CD4-positive, alpha-beta T cell treated with Interleukin-17A for 1 hour (primary cell): ENCODE results near the gene JAM3.

Experiments
- DNase-seq: peaks from one replicate; pipeline ENCODE4 v3.0.0-alpha.2; 2020

Gene JAM3

DNA sequence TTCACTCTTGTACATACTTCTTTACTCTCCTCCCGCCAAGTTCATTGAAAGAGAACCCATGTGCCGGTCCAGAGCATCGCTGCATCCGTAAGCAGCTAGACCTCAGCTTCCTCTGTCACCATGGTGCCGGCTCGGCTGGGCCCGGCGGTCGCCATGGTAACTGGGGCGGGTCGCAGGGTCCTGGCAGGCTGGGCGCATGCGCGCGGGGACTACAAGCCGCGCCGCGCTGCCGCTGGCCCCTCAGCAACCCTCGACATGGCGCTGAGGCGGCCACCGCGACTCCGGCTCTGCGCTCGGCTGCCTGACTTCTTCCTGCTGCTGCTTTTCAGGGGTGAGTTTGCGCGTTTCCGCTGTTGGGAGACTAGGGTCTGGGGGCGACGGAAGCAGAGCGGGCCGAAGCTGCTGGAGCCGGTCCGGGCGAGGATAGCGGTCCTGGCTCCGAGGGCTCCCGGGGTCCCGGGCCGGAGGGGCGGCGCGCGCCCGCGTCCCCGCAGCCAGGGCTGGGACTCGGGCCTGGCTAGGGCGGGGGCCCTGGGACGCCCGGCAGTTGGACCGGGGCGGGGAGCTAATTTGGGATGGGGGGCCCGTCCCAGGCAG is at the start of gene JAM3:
JAM3 (plus strand) TSS at position 244 of the 597 bp plus-strand sequence; CDS start at position 256, 12 bp downstream.
- DNase-seq, result peak; percentile 96

DNA sequence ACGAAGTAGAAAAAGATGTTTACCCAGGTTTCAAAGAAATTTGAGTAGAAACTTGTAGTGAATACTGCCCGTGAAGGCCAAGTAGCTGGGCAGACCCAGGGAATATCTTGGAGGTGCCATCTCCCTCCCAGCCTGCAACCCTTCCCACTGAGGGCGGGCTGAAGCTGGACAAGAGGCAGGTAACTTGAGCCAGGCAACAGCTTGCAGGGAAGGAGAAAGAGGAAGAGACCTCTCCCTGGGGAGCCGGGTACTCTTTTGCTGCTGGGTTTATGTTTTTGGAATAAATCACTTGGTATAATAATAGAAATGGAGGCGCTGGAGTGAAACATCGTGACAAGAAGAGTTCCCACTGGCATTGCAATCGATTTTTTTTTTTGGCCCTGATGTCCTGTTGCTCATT is 49.4 kb upstream of the JAM3 start:
- no peak for DNase-seq

- DNase-seq, result no peak
Observed at GRCh38 chr11:134020598-134020997, 48.3 kb upstream of the JAM3 start.

DNA sequence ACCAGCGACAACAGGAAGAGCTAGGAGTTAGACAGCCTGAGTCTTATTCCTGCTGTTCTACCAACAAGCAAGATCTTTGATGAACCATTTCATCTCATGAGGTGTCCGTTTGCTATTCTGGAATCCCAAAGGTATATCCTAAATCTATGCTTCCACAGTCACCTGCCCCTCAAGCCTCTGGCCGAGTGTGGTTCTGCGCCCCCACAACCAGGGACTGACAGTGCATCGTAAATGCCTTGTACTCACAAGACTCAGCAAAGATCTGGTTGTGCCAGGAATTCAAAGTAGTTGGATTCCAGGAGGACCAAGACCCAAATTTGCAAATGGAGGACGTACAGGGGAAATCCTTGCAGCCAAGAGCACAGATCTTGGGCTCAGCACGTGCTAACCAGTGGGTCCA is 47.5 kb upstream of the JAM3 start:
- DNase-seq, result no peak

DNA sequence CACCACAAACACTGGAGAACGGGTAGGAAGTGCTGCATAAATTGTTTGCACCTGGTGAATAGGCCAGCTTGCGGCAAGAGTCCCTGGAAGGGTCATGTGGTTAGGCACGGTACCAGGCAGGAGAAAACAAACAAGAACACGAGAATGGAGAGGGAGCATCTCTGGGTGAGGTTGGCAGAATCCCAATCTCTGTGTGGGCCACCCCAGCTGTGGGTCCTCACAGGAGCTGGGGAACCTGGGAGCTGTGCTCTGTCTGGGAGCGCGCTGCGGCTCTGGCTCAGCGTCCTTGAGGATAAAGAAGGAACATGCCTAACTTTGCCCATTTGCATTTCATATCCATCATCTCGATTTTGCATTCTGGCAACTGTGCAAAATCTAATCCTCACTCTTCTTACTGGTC is 46.1 kb upstream of the JAM3 start:
- DNase-seq, result no peak

GRCh38 chr11:134024420-134025081 is 44.3 kb upstream of the JAM3 start:
- no peak for DNase-seq

DNA sequence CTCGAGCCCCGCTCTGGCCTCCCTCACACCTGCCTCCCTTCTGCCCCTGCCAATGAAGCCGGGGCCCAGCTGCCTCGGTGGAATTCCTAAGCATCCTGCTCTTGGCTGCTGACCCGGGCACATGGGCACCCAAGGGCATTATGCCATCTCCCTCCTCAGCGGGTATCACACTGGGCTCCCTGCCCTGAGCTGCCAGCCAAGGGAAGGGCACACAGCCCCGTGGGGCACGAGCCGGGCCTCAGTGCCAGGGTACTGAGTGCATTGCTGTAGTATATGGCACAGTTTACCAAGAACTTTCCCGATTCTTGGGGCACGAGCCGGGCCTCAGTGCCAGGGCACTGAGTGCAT is 43.8 kb upstream of the JAM3 start:
- DNase-seq, result no peak

GRCh38 chr11:134026655-134027343 is 42.1 kb upstream of the JAM3 start:
- no peak for DNase-seq

- peak; percentile 64 for DNase-seq
Observed at GRCh38 chr11:134027671-134028070, 41.2 kb upstream of the JAM3 start.

DNA sequence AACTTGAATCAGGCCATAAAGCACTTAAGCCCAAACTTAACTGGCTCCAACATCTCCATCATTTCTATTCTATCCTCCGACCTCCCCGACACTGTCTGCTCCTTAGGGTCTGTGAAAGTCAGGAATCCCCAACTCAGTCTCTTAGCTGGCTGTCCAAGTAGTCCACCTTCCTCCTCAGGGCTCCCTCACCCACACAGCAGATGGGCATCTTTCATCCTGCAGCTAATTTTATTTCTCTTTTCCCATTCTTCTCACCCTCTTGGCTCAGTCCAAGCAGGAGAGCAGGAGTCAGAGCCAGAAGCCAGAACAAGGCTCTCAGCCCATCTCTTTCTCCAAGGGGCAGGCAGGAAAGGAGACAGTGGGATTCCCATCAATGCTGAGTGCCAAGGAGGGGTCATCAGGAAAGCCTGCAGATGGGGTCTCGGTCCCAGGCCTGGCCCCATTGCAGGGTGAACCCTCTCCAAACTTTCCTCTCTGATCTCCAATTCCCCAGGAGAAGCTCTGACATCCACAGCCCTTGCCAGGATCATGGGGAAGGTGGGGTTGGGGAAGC is 40.4 kb upstream of the JAM3 start:
- no peak for DNase-seq

DNA sequence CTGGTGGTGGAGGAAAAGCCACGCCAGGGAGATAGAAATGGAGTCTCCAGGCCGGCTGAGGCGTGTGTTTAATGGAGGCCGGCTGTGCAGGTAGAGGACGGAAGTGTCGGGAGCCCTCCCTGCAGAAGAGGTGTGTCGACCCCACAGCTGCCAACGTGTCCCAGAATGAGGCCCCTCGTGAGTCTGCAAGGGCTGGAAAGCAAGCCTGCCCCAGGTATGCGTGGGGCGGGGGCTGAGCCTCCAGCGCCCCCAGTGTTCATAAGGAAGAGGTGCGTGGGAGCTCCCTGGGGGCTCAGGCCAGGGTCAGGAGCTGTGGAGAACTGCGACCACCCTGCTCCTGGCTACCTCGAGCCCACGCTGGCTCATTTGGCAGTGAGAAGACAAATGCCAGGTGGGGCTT is 38.0 kb upstream of the JAM3 start:
- DNase-seq, result no peak

GRCh38 chr11:134032043-134032442 is 36.8 kb upstream of the JAM3 start:
- no peak for DNase-seq

GRCh38 chr11:134032501-134033091 is 36.3 kb upstream of the JAM3 start:
- DNase-seq, result peak; percentile 30

- no peak for DNase-seq
Observed at GRCh38 chr11:134033276-134033675, 35.6 kb upstream of the JAM3 start.

DNA sequence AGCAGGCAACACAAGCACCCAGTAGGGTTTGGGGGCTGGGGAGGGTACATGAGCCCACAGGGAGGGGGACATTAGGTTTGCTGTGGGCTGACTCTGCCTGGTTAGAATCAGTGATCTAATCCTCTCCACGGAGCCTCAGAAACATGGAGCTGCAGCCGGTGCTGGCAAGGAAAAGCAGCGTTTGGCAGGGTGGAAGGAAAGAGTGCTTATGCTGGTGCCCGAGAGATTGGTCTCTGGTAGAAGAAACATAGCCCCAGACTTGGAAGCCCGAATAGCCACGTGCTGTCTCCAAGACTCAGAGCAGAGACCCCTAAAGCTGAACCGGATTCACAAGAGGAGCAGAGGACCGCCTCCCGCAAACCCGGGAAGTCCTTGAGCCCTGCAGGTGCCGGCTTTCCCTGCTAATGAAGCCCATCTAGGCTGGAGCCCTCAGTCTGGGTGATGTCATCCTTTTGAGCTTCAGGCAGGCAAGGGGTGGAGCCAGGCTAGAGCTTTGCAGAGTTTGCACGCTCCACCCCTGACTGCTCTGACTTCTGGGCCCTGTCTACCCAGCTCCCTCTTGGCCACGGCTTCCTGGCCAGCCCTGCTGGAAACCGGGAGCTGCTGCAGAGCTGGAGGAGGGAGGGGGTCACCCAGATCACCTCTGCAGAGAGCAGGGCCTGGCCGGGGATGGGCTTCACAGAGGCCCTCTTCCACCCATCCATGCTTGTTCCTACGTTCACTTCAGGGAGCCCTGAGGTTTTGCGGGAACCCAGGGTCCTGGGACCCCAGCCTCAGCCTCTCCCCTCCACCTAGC is 35.0 kb upstream of the JAM3 start:
- peak; percentile 61 for DNase-seq

GRCh38 chr11:134034496-134035381 is 34.1 kb upstream of the JAM3 start:
- peak; percentile 20 for DNase-seq

DNA sequence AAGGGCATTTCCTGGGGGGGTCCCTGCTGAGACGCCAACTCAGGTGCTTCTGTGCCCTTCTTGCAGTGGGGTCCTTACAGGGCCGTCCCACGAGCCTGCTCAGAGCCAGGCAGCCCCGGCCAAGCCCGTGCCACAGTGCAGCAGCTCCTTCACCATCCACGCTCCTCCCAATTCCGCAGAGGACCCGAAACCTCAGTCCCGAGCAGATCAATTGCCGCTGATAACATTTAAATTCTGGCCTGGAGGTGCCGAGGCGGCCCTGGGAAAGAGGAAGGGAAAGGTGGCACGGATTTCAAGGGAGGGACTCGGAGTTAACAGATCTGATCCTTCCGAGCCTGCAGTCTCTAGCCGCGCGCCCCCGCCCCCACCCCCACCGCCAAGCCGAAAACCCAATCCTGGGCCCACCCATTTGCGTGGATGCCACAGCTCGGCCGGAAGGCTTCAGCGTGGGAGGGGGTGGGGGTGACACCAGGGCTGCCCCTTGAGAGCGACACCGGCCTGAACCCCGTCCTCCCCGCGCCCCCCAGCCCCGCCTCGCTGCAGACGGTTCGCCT is 32.3 kb upstream of the JAM3 start:
- no peak for DNase-seq

GRCh38 chr11:134037046-134037908 is 31.6 kb upstream of the JAM3 start:
- peak; percentile 71 for DNase-seq

GRCh38 chr11:134038897-134039470 is 29.9 kb upstream of the JAM3 start:
- no peak for DNase-seq
